Endothelial cell (in vitro differentiated cells): ENCODE data around the gene EYA2. TPM values are rescaled to one million over a fixed set of nuclear protein-coding genes. Genes with fewer than 3 reads are reported as not detected.
"Not testable (repeated sequence)": the region's sequence is repeated elsewhere in the genome, so short reads cannot be mapped to it uniquely, and the experiment has no call there.

ENCODE experiments used
- DNase-seq: peaks from one replicate; pipeline ENCODE4 v3.0.0; 2021; ENCODE audit warnings: low spot score
- H3K27ac Mint-ChIP-seq: one replicate; pipeline ENCODE4 v1.8.0; 2021; ENCODE audit warnings: mixed read lengths, inconsistent platforms; ENCODE audit not compliant: unreplicated experiment
- H3K27me3 Mint-ChIP-seq: one replicate; pipeline ENCODE4 v1.8.0; 2021; ENCODE audit warnings: mild to moderate bottlenecking, moderate library complexity, mixed read lengths, inconsistent platforms; ENCODE audit not compliant: unreplicated experiment
- H3K36me3 Mint-ChIP-seq: one replicate; pipeline ENCODE4 v1.8.0; 2021; ENCODE audit warnings: mild to moderate bottlenecking, low read depth, mixed read lengths, inconsistent platforms; ENCODE audit not compliant: unreplicated experiment
- H3K4me1 Mint-ChIP-seq: one replicate; pipeline ENCODE4 v1.8.0; 2021; ENCODE audit warnings: mild to moderate bottlenecking, mixed read lengths, inconsistent platforms; ENCODE audit not compliant: unreplicated experiment
- H3K4me3 Mint-ChIP-seq: one replicate; pipeline ENCODE4 v1.8.0; 2021; ENCODE audit warnings: mild to moderate bottlenecking, mixed read lengths, inconsistent platforms; ENCODE audit not compliant: unreplicated experiment
- H3K9me3 Mint-ChIP-seq: one replicate; pipeline ENCODE4 v1.8.0; 2021; ENCODE audit warnings: mixed read lengths, inconsistent platforms; ENCODE audit not compliant: unreplicated experiment
- total RNA-seq: library from RNA; stranded (reverse); fragmentation: NEBNext Ultra II Directional; extraction: Animal tissue kit (Norgen Biotek cat#: 25700); gene quantifications from one replicate; pipeline ENCODE4 v1.2.1, GENCODE V29; 2021; ENCODE audit not compliant: unreplicated experiment
- TF ChIP-seq, protein P1 (sequence below): fragments of 200-600 bp; sonication (generic); IDR thresholded peaks from one replicate; pipeline ENCODE4 v1.5.0; 2021; ENCODE audit warnings: antibody characterized with exemption; ENCODE audit not compliant: unreplicated experiment

EYA2 gene
- total RNA-seq, 1 donor from 2014 or later = not detected

DNA sequence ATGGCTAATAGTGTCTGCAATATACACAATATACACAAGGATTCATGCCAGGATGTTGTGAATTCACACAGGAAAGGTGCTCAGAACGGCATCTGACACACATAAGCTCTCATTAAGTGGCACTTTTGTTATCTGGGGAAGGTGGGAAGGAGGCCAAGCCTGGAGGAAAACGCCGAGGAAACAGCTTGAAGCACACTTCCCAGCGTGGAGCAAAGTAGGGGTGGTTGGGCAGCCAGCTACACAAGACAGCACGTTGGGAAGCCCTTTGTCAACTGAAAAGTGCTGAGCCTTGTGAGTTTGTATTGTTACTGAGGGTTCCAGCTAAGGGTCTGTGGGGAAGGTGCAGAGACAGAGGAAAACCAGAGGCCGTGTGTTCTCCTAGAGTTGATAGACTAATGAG is 280.9 kb downstream of the EYA2 start:
- H3K27ac Mint-ChIP-seq = no peak overlapping the region
- no peak overlapping the region for H3K4me3 Mint-ChIP-seq
- peak; percentile 22 for DNase-seq
- peaks cover 4% of the 10 kb centered on the region for H3K27me3 Mint-ChIP-seq
- peaks cover 6% of the 10 kb centered on the region for H3K4me1 Mint-ChIP-seq
- H3K36me3 Mint-ChIP-seq = no peaks in the 10 kb centered on the region
- TF ChIP-seq, protein P1, sequence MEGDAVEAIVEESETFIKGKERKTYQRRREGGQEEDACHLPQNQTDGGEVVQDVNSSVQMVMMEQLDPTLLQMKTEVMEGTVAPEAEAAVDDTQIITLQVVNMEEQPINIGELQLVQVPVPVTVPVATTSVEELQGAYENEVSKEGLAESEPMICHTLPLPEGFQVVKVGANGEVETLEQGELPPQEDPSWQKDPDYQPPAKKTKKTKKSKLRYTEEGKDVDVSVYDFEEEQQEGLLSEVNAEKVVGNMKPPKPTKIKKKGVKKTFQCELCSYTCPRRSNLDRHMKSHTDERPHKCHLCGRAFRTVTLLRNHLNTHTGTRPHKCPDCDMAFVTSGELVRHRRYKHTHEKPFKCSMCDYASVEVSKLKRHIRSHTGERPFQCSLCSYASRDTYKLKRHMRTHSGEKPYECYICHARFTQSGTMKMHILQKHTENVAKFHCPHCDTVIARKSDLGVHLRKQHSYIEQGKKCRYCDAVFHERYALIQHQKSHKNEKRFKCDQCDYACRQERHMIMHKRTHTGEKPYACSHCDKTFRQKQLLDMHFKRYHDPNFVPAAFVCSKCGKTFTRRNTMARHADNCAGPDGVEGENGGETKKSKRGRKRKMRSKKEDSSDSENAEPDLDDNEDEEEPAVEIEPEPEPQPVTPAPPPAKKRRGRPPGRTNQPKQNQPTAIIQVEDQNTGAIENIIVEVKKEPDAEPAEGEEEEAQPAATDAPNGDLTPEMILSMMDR = no peak
- no peaks in the 10 kb centered on the region for H3K9me3 Mint-ChIP-seq

GRCh38 chr20:47176217-47176616 is 281.6 kb downstream of the EYA2 start:
- H3K4me3 Mint-ChIP-seq, H3K4me1 Mint-ChIP-seq, H3K9me3 Mint-ChIP-seq, H3K27ac Mint-ChIP-seq, DNase-seq, H3K36me3 Mint-ChIP-seq, H3K27me3 Mint-ChIP-seq: not testable (repeated sequence)

GRCh38 chr20:47178277-47178676 is 283.6 kb downstream of the EYA2 start:
- Mint-ChIP-seq H3K36me3 (no peaks in the 10 kb centered on the region), H3K4me1 (peaks cover 9% of the 10 kb centered on the region), H3K27me3 (peaks cover 2% of the 10 kb centered on the region), H3K27ac (no peak overlapping the region), H3K9me3 (no peaks in the 10 kb centered on the region), H3K4me3 (no peak overlapping the region)
- TF ChIP-seq, protein P1 = no peak
- no peak for DNase-seq

DNA sequence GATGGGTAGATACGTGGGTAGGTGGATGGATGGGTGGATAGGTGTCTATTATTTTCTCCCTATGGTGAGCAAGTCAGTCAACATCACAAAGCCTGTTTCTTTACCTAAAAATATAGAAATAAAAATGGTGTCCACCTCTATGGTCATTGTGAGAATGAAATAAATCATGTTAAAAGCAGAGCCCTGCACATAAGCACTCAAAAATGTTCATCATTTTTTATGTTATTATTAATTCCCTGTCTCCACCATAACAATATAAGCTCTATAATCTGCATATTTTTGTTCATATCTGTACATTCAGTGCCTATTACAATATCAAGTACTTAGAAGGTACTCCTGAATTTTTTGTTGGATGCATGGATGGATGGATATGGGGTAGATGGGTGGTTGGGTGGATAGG is 284.2 kb downstream of the EYA2 start:
- no peak overlapping the region for H3K27ac Mint-ChIP-seq
- H3K36me3 Mint-ChIP-seq = no peaks in the 10 kb centered on the region
- no peaks in the 10 kb centered on the region for H3K9me3 Mint-ChIP-seq
- no peak overlapping the region for H3K4me3 Mint-ChIP-seq
- H3K4me1 Mint-ChIP-seq = peaks cover 13% of the 10 kb centered on the region
- H3K27me3 Mint-ChIP-seq = peaks cover 2% of the 10 kb centered on the region
- TF ChIP-seq, protein P1 = no peak
- no peak for DNase-seq

GRCh38 chr20:47179267-47179666 is 284.6 kb downstream of the EYA2 start:
- peaks cover 2% of the 10 kb centered on the region for H3K27me3 Mint-ChIP-seq
- H3K9me3 Mint-ChIP-seq = no peaks in the 10 kb centered on the region
- no peak for DNase-seq
- H3K27ac Mint-ChIP-seq = no peak overlapping the region
- H3K4me1 Mint-ChIP-seq = peaks cover 13% of the 10 kb centered on the region
- TF ChIP-seq, protein P1 = no peak
- H3K36me3 Mint-ChIP-seq = no peaks in the 10 kb centered on the region
- no peak overlapping the region for H3K4me3 Mint-ChIP-seq
